Measurements from ENCODE around the gene MICB. TPM values are rescaled to one million over a fixed set of nuclear protein-coding genes. Genes with fewer than 3 reads are reported as not detected.

Gene MICB
- total and polyA plus RNA-seq, 4 donors, result 0.19 to 4.9 (median 1.2) TPM

DNA sequence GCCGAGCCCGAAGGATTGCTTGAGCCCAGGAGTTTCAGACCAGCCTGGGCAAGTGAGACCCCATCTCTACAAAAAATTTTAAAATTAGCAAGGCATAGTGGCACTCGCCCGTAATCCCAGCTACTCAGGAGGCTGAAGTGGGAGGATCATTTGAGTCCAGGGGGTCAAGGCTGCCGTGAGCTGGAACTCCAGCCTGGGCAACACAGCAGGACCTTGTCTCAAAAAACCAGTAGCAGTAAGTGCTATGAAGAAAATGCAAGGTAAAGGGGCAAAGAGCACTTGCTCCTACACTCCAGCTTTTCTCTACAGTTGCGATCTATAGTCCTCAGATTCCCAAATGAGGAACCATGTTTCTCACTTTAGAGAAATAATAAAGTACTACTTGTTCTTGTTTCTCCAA is 45.7 kb downstream of the MICB start:
- 95% methylated on average over 6 of the region's 6 CpGs for WGBS
- H3K27ac ChIP-seq (ENCODE audit: low read depth in 1 of 2, low read length in 2 of 2), result no peak overlapping the region
- no peak for DNase-seq (ENCODE audit: low spot score)
- H3K9ac ChIP-seq (ENCODE audit: low read depth in 1 of 2, low read length in 2 of 2), result no peak overlapping the region
- no peak overlapping the region for H3K4me3 ChIP-seq (ENCODE audit: low read depth in 1 of 3, low read length in 3 of 3)
- H3K9me3 ChIP-seq (ENCODE audit: control insufficient read depth in 4 of 4, low read length in 3 of 4), result no peaks in the 10 kb centered on the region
- no peaks in the 10 kb centered on the region for H3K27me3 ChIP-seq (ENCODE audit: control insufficient read depth in 4 of 4, insufficient read depth in 4 of 4, low read length in 3 of 4)
- TF ChIP-seq EGR1 (IDR thresholded peaks at IDR 0.05; ENCODE audit: low read depth in 2 of 2) (no peak), RXRA (IDR thresholded peaks at IDR 0.05) (no peak), HNF4A (conservative IDR thresholded peaks at IDR 0.05) (no peak)
- peaks cover under 1 to 12% (median 9%) of the 10 kb centered on the region in 4 donors for H3K36me3 ChIP-seq (ENCODE audit: control insufficient read depth in 4 of 4, insufficient read depth in 3 of 4, low read depth in 1 of 4, low read length in 3 of 4)
- peaks cover 10 to 49% (median 39%) of the 10 kb centered on the region in 4 donors for H3K4me1 ChIP-seq (ENCODE audit: control insufficient read depth in 4 of 4, insufficient read depth in 4 of 4, low read length in 3 of 4)

- no peak for TF ChIP-seq CTCF (IDR thresholded peaks at IDR 0.05; ENCODE audit: low read depth, low read length, missing input control)
- no peak for TF ChIP-seq JUND (IDR thresholded peaks at IDR 0.05)
- Histone ChIP-seq H3K9ac (ENCODE audit: low read depth in 1 of 2, low read length in 2 of 2) (no peak overlapping the region), H3K4me1 (ENCODE audit: control insufficient read depth in 4 of 4, insufficient read depth in 4 of 4, low read length in 3 of 4) (peaks cover 8 to 39% (median 29%) of the 10 kb centered on the region in 4 donors), H3K36me3 (ENCODE audit: control insufficient read depth in 4 of 4, insufficient read depth in 3 of 4, low read depth in 1 of 4, low read length in 3 of 4) (peaks cover 0 to 9% (median 6%) of the 10 kb centered on the region in 4 donors), H3K27ac (ENCODE audit: low read depth in 1 of 2, low read length in 2 of 2) (no peak overlapping the region), H3K4me3 (ENCODE audit: low read depth in 1 of 3, low read length in 3 of 3) (no peak overlapping the region), H3K27me3 (ENCODE audit: control insufficient read depth in 4 of 4, insufficient read depth in 4 of 4, low read length in 3 of 4) (no peaks in the 10 kb centered on the region), H3K9me3 (ENCODE audit: control insufficient read depth in 4 of 4, low read length in 3 of 4) (no peaks in the 10 kb centered on the region)
- no peak for DNase-seq (ENCODE audit: low spot score)
- WGBS, result 71% methylated on average over 2 of the region's 2 CpGs
Observed at GRCh38 chr6:31544676-31545075, 46.7 kb downstream of the MICB start.

GRCh38 chr6:31545291-31545690 is 47.3 kb downstream of the MICB start:
- H3K27ac ChIP-seq (ENCODE audit: low read depth in 1 of 2, low read length in 2 of 2), result no peak overlapping the region
- peaks cover 6 to 33% (median 23%) of the 10 kb centered on the region in 4 donors for H3K4me1 ChIP-seq (ENCODE audit: control insufficient read depth in 4 of 4, insufficient read depth in 4 of 4, low read length in 3 of 4)
- H3K4me3 ChIP-seq (ENCODE audit: low read depth in 1 of 3, low read length in 3 of 3), result no peak overlapping the region
- no peak overlapping the region for H3K9ac ChIP-seq (ENCODE audit: low read depth in 1 of 2, low read length in 2 of 2)
- no peak for DNase-seq (ENCODE audit: low spot score)
- 77% methylated on average over 7 of the region's 7 CpGs for WGBS
- no peaks in the 10 kb centered on the region for H3K27me3 ChIP-seq (ENCODE audit: control insufficient read depth in 4 of 4, insufficient read depth in 4 of 4, low read length in 3 of 4)
- TF ChIP-seq NR2F2 (IDR thresholded peaks at IDR 0.05), result no peak
- TF ChIP-seq FOXA2 (IDR thresholded peaks at IDR 0.05), result no peak
- no peak for TF ChIP-seq RAD21 (IDR thresholded peaks at IDR 0.05)
- TF ChIP-seq GABPA (IDR thresholded peaks at IDR 0.05 in 1 of 2, conservative IDR thresholded peaks at IDR 0.05 in 1 of 2), result no peak
- TF ChIP-seq REST (IDR thresholded peaks at IDR 0.05), result no peak
- TF ChIP-seq EGR1 (IDR thresholded peaks at IDR 0.05; ENCODE audit: low read depth in 2 of 2), result no peak
- TF ChIP-seq TAF1 (conservative IDR thresholded peaks at IDR 0.05), result no peak
- no peak for TF ChIP-seq SP1 (IDR thresholded peaks at IDR 0.05)
- TF ChIP-seq JUND (IDR thresholded peaks at IDR 0.05), result no peak
- TF ChIP-seq RXRA (IDR thresholded peaks at IDR 0.05), result no peak
- no peak for TF ChIP-seq HNF4G (IDR thresholded peaks at IDR 0.05)
- no peak for TF ChIP-seq FOXA1 (IDR thresholded peaks at IDR 0.05)
- no peak for TF ChIP-seq YY1 (IDR thresholded peaks at IDR 0.05)
- TF ChIP-seq, protein P1, sequence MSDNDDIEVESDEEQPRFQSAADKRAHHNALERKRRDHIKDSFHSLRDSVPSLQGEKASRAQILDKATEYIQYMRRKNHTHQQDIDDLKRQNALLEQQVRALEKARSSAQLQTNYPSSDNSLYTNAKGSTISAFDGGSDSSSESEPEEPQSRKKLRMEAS (IDR thresholded peaks at IDR 0.05), result no peak
- TF ChIP-seq ATF3 (IDR thresholded peaks at IDR 0.05), result no peak
- TF ChIP-seq ZBTB33 (IDR thresholded peaks at IDR 0.05), result no peak
- no peak for TF ChIP-seq HNF4A (conservative IDR thresholded peaks at IDR 0.05)
- no peak for TF ChIP-seq CTCF (IDR thresholded peaks at IDR 0.05; ENCODE audit: low read depth, low read length, missing input control)
- H3K9me3 ChIP-seq (ENCODE audit: control insufficient read depth in 4 of 4, low read length in 3 of 4), result no peaks in the 10 kb centered on the region
- H3K36me3 ChIP-seq (ENCODE audit: control insufficient read depth in 4 of 4, insufficient read depth in 3 of 4, low read depth in 1 of 4, low read length in 3 of 4), result peaks cover 0 to 10% (median 4%) of the 10 kb centered on the region in 4 donors
